HL-60 (cell line): Measurements from ENCODE around the gene RNU6-9.
"Not testable (repeated sequence)": the region's sequence is repeated elsewhere in the genome, so short reads cannot be mapped to it uniquely, and the experiment has no call there.

Experiments used
- DNase-seq, 2 experiments: peaks; one replicate each; pipeline ENCODE4 v3.0.0-alpha.2; 2010 to 2020; ENCODE audit warnings: low read depth in 1 of 2, low spot score in 1 of 2
- H3K27ac ChIP-seq: fragments of 250-450 bp; sonication (Bioruptor Pico); replicated peaks from 2 replicates; pipeline ENCODE4 v1.5.1; 2020; ENCODE audit warnings: mild to moderate bottlenecking, moderate library complexity
- H3K27me3 ChIP-seq: fragments of 250-450 bp; sonication (Bioruptor Pico); 2 replicates; pipeline ENCODE4 v1.5.1; 2021; ENCODE audit warnings: mild to moderate bottlenecking, moderate library complexity; ENCODE audit not compliant: insufficient read depth, poor library complexity, severe bottlenecking
- H3K4me3 ChIP-seq: replicated peaks from 2 replicates; pipeline ENCODE4 v1.5.1; 2011; ENCODE audit warnings: mild to moderate bottlenecking, control low read depth, low read length; ENCODE audit not compliant: insufficient read depth
- CTCF ChIP-seq: IDR thresholded peaks from one replicate; pipeline ENCODE4 v1.5.1; 2011; ENCODE audit warnings: low read length, control low read depth, inconsistent platforms; ENCODE audit not compliant: insufficient read depth
- GABPA ChIP-seq: IDR thresholded peaks from 2 replicates; pipeline ENCODE4 v1.6.1; 2012; ENCODE audit warnings: low read depth
- POLR2AphosphoS5 ChIP-seq: IDR thresholded peaks from 2 replicates; pipeline ENCODE4 v1.6.1; 2012; ENCODE audit warnings: low read depth
- REST ChIP-seq: IDR thresholded peaks from 2 replicates; pipeline ENCODE4 v1.6.1; 2012; ENCODE audit warnings: low read depth; ENCODE audit not compliant: insufficient replicate concordance
- SPI1 ChIP-seq: IDR thresholded peaks from 2 replicates; pipeline ENCODE4 v1.6.1; 2012; ENCODE audit warnings: low read depth, mild to moderate bottlenecking, borderline replicate concordance

The RNU6-9 gene

DNA sequence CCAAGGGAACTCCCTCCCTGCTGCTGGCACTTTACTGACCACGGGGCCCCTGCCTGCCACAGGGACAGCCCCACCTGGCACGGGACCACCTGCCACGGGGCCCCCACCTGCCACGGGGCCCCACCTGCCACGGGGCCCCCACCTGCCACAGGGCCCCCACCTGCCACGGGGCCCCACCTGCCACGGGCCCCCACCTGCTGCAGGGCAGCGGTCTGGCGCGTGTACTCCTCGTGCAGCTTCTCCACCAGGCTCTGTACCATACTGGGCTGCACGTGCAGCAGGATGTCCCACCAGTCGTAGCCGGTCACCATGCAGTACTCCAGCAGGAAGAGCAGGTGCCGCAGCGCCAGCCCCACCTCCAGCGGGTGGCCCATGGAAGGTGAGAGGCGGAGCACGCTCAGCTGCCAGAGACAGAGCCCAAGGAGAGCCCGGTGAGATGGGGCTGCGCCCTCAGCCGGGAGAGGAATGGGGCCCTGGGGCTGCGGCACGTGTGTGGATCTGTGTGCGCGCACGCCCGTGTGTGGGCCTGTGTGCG is 16.4 kb upstream of the RNU6-9 start:
- Histone ChIP-seq H3K27me3 (no peaks in the 10 kb centered on the region), H3K4me3 (no peak overlapping the region), H3K27ac (no peak overlapping the region)
- DNase-seq = no peak
- TF ChIP-seq POLR2AphosphoS5 (no peak), CTCF (no peak), GABPA (no peak), REST (no peak), SPI1 (no peak)

DNA sequence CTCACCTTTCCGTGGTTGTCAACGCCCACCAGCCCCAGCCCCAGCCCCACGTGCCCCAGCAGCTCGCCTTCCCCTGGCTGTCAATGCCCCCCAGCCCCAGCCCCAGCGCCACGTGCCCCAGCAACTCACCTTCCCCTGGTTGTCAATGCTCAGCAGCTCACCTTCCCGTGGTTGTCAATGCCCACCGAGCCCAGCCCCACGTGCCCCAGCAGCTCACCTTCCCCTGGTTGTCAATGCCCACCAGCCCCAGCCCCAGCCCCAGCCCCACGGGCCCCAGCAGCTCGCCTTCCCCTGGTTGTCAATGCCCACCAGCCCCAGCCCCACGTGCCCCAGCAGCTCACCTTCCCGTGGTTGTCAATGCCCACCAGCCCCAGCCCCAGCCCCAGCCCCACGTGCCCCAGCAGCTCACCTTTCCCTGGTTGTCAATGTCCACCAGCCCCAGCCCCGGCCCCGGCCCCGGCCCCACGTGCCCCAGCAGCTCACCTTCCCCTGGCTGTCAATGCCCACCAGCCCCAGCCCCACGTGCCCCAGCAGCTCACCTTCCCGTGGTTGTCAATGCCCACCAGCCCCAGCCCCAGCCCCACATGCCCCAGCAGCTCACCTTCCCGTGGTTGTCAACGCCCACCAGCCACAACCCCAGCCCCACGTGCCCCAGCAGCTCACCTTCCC is 15.2 kb upstream of the RNU6-9 start:
- not testable (repeated sequence) for H3K27me3 ChIP-seq, DNase-seq, H3K4me3 ChIP-seq, H3K27ac ChIP-seq

DNA sequence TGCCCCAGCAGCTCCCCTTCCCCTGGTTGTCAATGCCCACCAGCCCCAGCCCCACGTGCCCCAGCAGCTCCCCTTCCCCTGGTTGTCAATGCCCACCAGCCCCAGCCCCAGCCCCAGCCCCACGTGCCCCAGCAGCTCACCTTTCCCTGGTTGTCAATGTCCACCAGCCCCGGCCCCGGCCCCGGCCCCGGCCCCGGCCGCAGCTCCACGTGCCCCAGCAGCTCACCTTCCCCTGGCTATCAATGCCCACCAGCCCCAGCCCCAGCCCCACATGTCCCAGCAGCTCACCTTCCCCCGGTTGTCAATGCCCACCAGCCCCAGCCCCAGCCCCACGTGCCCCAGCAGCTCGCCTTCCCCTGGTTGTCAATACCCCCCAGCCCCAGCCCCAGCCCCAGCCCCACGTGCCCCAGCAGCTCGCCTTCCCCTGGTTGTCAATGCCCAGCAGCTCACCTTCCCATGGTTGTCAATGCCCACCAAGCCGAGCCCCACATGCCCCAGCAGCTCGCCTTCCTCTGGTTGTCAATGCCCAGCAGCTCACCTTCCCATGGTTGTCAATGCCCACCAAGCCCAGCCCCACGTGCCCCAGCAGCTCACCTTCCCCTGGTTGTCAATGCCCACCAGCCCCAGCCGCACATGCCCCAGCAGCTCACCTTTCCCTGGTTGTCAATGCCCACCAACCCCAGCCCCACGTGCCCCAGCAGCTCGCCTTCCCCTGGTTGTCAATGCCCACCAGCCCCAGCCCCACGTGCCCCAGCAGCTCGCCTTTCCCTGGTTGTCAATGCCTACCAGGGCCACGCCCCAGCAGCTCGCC is 14.3 kb upstream of the RNU6-9 start:
- DNase-seq, H3K4me3 ChIP-seq, H3K27me3 ChIP-seq: not testable (repeated sequence)

GRCh38 chr19:879711-880438 is 13.4 kb upstream of the RNU6-9 start:
- DNase-seq = no peak
- no peak overlapping the region for H3K27ac ChIP-seq
- no peak for TF ChIP-seq POLR2AphosphoS5
- no peak for TF ChIP-seq GABPA
- TF ChIP-seq CTCF = no peak
- TF ChIP-seq SPI1 = no peak
- no peak for TF ChIP-seq REST
- no peak overlapping the region for H3K4me3 ChIP-seq
- H3K27me3 ChIP-seq = no peaks in the 10 kb centered on the region

More for the DNA sequence above, 14.3 kb upstream of the RNU6-9 start:
- H3K27ac ChIP-seq = not testable (repeated sequence)
